Naive B cell (primary cell): ENCODE data around the gene CENPB. TPM values are rescaled to one million over a fixed set of nuclear protein-coding genes. Genes with fewer than 3 reads are reported as not detected.
A peak's percentile ranks its signal among the peaks of the same experiment; 100 is the strongest.

Source experiments
- ATAC-seq, 2 donors: fragments of 150-1000 bp; cut with Tn5 transposase; 2 replicates each; pipeline ENCODE4 v1.10.0; 2021; ENCODE audit warnings: low read depth in 2 of 2, mild to moderate bottlenecking in 2 of 2, moderate library complexity in 2 of 2
- DNase-seq: peaks from one replicate; pipeline ENCODE4 v3.0.0; 2022
- H3K27ac Mint-ChIP-seq, 6 donors: one replicate each; pipeline ENCODE4 v1.8.0; 2020 to 2022; ENCODE audit warnings: mild to moderate bottlenecking in 6 of 6, mixed read lengths in 6 of 6, moderate library complexity in 5 of 6, inconsistent platforms in 2 of 6
- H3K27me3 Mint-ChIP-seq, 3 donors: one replicate each; pipeline ENCODE4 v1.8.0; 2021 to 2022; ENCODE audit warnings: mixed read lengths in 3 of 3, mild to moderate bottlenecking in 1 of 3
- H3K36me3 Mint-ChIP-seq, 2 donors: one replicate each; pipeline ENCODE4 v1.8.0; 2020 to 2022; ENCODE audit warnings: mixed read lengths in 2 of 2, inconsistent platforms in 1 of 2, mild to moderate bottlenecking in 1 of 2
- H3K4me1 Mint-ChIP-seq, 3 donors: one replicate each; pipeline ENCODE4 v1.8.0; 2020 to 2022; ENCODE audit warnings: mixed read lengths in 3 of 3, inconsistent platforms in 1 of 3, mild to moderate bottlenecking in 1 of 3, moderate library complexity in 1 of 3
- H3K4me3 Mint-ChIP-seq, 8 donors: one replicate each; pipeline ENCODE4 v1.8.0; 2020 to 2022; ENCODE audit warnings: mild to moderate bottlenecking in 8 of 8, mixed read lengths in 8 of 8, moderate library complexity in 8 of 8, inconsistent platforms in 2 of 8
- H3K9me3 Mint-ChIP-seq, 7 donors: one replicate each; pipeline ENCODE4 v1.8.0; 2020 to 2022; ENCODE audit warnings: mixed read lengths in 7 of 7, mild to moderate bottlenecking in 5 of 7, inconsistent platforms in 2 of 7, moderate library complexity in 1 of 7
- polyA plus RNA-seq, 6 donors: library from polyadenylated mRNA; unstranded; fragments of 300-500 nt; fragmentation: Illumina TruSeq; gene quantifications; one replicate each; pipeline ENCODE4 v1.2.3, GENCODE V29; 2021; ENCODE audit warnings: low read depth in 6 of 6

The CENPB gene
- polyA plus RNA-seq, 6 donors from 2014 or later = 0.27 to 2.2 (median 1.6) TPM

GRCh38 chr20:3766422-3767109 is 20.0 kb downstream of the CENPB start:
- Mint-ChIP-seq H3K4me3 (peak overlapping the region; percentile 87 to 96 (median 91)), H3K36me3 (no peaks in the 10 kb centered on the region), H3K27ac (peak overlapping the region in 3 of 6 donors; percentile 13 to 44 (median 33)), H3K4me1 (peaks cover 21 to 41% (median 37%) of the 10 kb centered on the region in 3 donors), H3K27me3 (no peaks in the 10 kb centered on the region), H3K9me3 (no peaks in the 10 kb centered on the region)
- no peak for DNase-seq
- ATAC-seq = no peak

GRCh38 chr20:3765171-3765882 is 21.2 kb downstream of the CENPB start:
- H3K4me1 Mint-ChIP-seq = peaks cover 28 to 48% (median 46%) of the 10 kb centered on the region in 3 donors
- H3K4me3 Mint-ChIP-seq = peak overlapping the region in 5 of 8 donors; percentile 15 to 89 (median 34)
- H3K27ac Mint-ChIP-seq = no peak overlapping the region
- DNase-seq (no peak), ATAC-seq (no peak)
- H3K9me3 Mint-ChIP-seq = no peaks in the 10 kb centered on the region
- no peaks in the 10 kb centered on the region for H3K36me3 Mint-ChIP-seq
- no peaks in the 10 kb centered on the region for H3K27me3 Mint-ChIP-seq

- Mint-ChIP-seq H3K4me3 (peak overlapping the region in 2 of 8 donors; percentile 33 to 37), H3K36me3 (no peaks in the 10 kb centered on the region), H3K4me1 (peaks cover 30 to 48% (median 48%) of the 10 kb centered on the region in 3 donors), H3K27ac (no peak overlapping the region), H3K27me3 (no peaks in the 10 kb centered on the region), H3K9me3 (no peaks in the 10 kb centered on the region)
- ATAC-seq (no peak), DNase-seq (no peak)
Observed at GRCh38 chr20:3764659-3765058, 21.9 kb downstream of the CENPB start.

GRCh38 chr20:3763671-3764601 is 22.6 kb downstream of the CENPB start:
- Mint-ChIP-seq H3K27me3 (no peaks in the 10 kb centered on the region), H3K27ac (peak overlapping the region in 1 of 6 donors; percentile 47), H3K4me1 (peaks cover 27 to 46% (median 46%) of the 10 kb centered on the region in 3 donors), H3K9me3 (no peaks in the 10 kb centered on the region), H3K4me3 (peak overlapping the region in 1 of 8 donors; percentile 30), H3K36me3 (no peaks in the 10 kb centered on the region)
- DNase-seq (no peak), ATAC-seq (no peak)

- Mint-ChIP-seq H3K36me3 (peaks cover 0 to 7% of the 10 kb centered on the region in 2 donors), H3K27ac (peak overlapping the region in 3 of 6 donors; percentile 59 to 74 (median 65)), H3K9me3 (no peaks in the 10 kb centered on the region), H3K27me3 (no peaks in the 10 kb centered on the region), H3K4me3 (peak overlapping the region in 1 of 8 donors; percentile 15), H3K4me1 (peaks cover 16 to 26% (median 24%) of the 10 kb centered on the region in 3 donors)
- DNase-seq (no peak), ATAC-seq (peak; percentile 52 to 57)
Observed at GRCh38 chr20:3760655-3761348, 25.7 kb downstream of the CENPB start.

GRCh38 chr20:3759884-3760283 is 26.7 kb downstream of the CENPB start:
- no peak for DNase-seq
- no peaks in the 10 kb centered on the region for H3K27me3 Mint-ChIP-seq
- H3K9me3 Mint-ChIP-seq = no peaks in the 10 kb centered on the region
- peaks cover 0 to 7% of the 10 kb centered on the region in 2 donors for H3K36me3 Mint-ChIP-seq
- H3K4me3 Mint-ChIP-seq = no peak overlapping the region
- ATAC-seq = no peak
- peaks cover 15 to 18% (median 16%) of the 10 kb centered on the region in 3 donors for H3K4me1 Mint-ChIP-seq
- peak overlapping the region in 1 of 6 donors; percentile 24 for H3K27ac Mint-ChIP-seq

- H3K4me1 Mint-ChIP-seq = peaks cover 10 to 16% (median 10%) of the 10 kb centered on the region in 3 donors
Observed at GRCh38 chr20:3759316-3759823, 27.2 kb downstream of the CENPB start.

GRCh38 chr20:3758566-3758965 is 28.0 kb downstream of the CENPB start:
- peaks cover 7 to 12% (median 9%) of the 10 kb centered on the region in 3 donors for H3K4me1 Mint-ChIP-seq
- H3K4me3 Mint-ChIP-seq = no peak overlapping the region
- DNase-seq (no peak), ATAC-seq (no peak)
- H3K27me3 Mint-ChIP-seq = no peaks in the 10 kb centered on the region
- no peak overlapping the region for H3K27ac Mint-ChIP-seq
- H3K36me3 Mint-ChIP-seq = peaks cover 0 to 7% of the 10 kb centered on the region in 2 donors
- H3K9me3 Mint-ChIP-seq = no peaks in the 10 kb centered on the region

More at GRCh38 chr20:3759316-3759823, 27.2 kb downstream of the CENPB start:
- no peak overlapping the region for H3K4me3 Mint-ChIP-seq
- no peaks in the 10 kb centered on the region for H3K9me3 Mint-ChIP-seq
- no peak for DNase-seq
- peaks cover 0 to 7% of the 10 kb centered on the region in 2 donors for H3K36me3 Mint-ChIP-seq
- ATAC-seq = no peak
- peak overlapping the region in 1 of 6 donors; percentile 24 for H3K27ac Mint-ChIP-seq
- no peaks in the 10 kb centered on the region for H3K27me3 Mint-ChIP-seq

GRCh38 chr20:3757268-3757667 is 29.3 kb downstream of the CENPB start:
- Mint-ChIP-seq H3K4me3 (no peak overlapping the region), H3K4me1 (peaks cover 8 to 22% (median 13%) of the 10 kb centered on the region in 3 donors), H3K36me3 (peaks cover 0 to 7% of the 10 kb centered on the region in 2 donors), H3K27me3 (no peaks in the 10 kb centered on the region), H3K27ac (no peak overlapping the region), H3K9me3 (no peaks in the 10 kb centered on the region)
- DNase-seq (no peak), ATAC-seq (no peak)

GRCh38 chr20:3755814-3756480 is 30.6 kb downstream of the CENPB start:
- H3K36me3 Mint-ChIP-seq = peaks cover 0 to 7% of the 10 kb centered on the region in 2 donors
- no peaks in the 10 kb centered on the region for H3K27me3 Mint-ChIP-seq
- peak overlapping the region in 1 of 6 donors; percentile 75 for H3K27ac Mint-ChIP-seq
- ATAC-seq (no peak), DNase-seq (no peak)
- no peak overlapping the region for H3K4me3 Mint-ChIP-seq
- H3K4me1 Mint-ChIP-seq = peaks cover 11 to 19% (median 15%) of the 10 kb centered on the region in 3 donors
- no peaks in the 10 kb centered on the region for H3K9me3 Mint-ChIP-seq

- no peaks in the 10 kb centered on the region for H3K27me3 Mint-ChIP-seq
- H3K4me3 Mint-ChIP-seq = no peak overlapping the region
- H3K27ac Mint-ChIP-seq = peak overlapping the region in 1 of 6 donors; percentile 75
- ATAC-seq (no peak), DNase-seq (no peak)
- no peaks in the 10 kb centered on the region for H3K9me3 Mint-ChIP-seq
- peaks cover 0 to 7% of the 10 kb centered on the region in 2 donors for H3K36me3 Mint-ChIP-seq
- H3K4me1 Mint-ChIP-seq = peaks cover 5 to 15% (median 12%) of the 10 kb centered on the region in 3 donors
Observed at GRCh38 chr20:3755269-3755668, 31.3 kb downstream of the CENPB start.

- H3K4me3 Mint-ChIP-seq = no peak overlapping the region
- peak overlapping the region in 1 of 6 donors; percentile 51 for H3K27ac Mint-ChIP-seq
- H3K4me1 Mint-ChIP-seq = peaks cover 5 to 12% (median 10%) of the 10 kb centered on the region in 3 donors
- ATAC-seq = no peak
- H3K36me3 Mint-ChIP-seq = peaks cover 0 to 7% of the 10 kb centered on the region in 2 donors
- H3K27me3 Mint-ChIP-seq = no peaks in the 10 kb centered on the region
- no peaks in the 10 kb centered on the region for H3K9me3 Mint-ChIP-seq
- no peak for DNase-seq
Observed at GRCh38 chr20:3754276-3754630, 32.3 kb downstream of the CENPB start.
